Measurements from ENCODE around the gene SH3BP4. TPM values are rescaled to one million over a fixed set of nuclear protein-coding genes. Genes with fewer than 3 reads are reported as not detected.

The SH3BP4 gene
- total and polyA plus RNA-seq, 2 of the 8 experiments (the other 6 are each of a cell fraction or from before 2014, with no cell fraction given), result 28.3 to 35.4 TPM

DNA sequence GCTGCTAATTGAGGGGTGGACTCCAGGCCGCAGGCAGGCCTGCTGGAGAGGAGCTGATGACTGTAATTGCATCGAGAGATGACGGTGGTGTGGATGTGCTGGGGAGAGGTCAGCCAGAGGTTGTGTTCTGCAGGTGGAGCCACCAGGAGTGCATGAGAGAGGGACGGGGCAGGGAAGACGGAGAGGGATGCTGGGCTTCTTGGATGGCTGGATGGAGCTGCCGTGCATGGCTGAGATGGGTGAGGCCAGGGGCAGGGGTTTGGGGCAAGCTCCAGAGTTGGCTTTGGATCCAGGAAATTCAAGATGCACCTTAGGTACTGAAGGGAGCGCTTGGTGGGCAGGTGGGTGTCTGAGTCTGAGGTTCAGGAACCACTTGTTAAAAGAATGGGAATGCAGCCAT is 77.2 kb downstream of the SH3BP4 start:
- Histone ChIP-seq H2BK20ac (ENCODE audit: low read length) (no peak overlapping the region), H3K79me2 (ENCODE audit: control insufficient read depth in 1 of 2, insufficient read depth in 2 of 2, low read length in 2 of 2) (peaks cover 8 to 87% of the 10 kb centered on the region in 2 experiments; a peak in 3 of 4 replicates), H4K91ac (replicated peaks; ENCODE audit: insufficient read length, low read length) (no peak overlapping the region), H3K9ac (replicated peaks in 1 of 4; ENCODE audit: extremely low read depth in 1 of 4, low read depth in 3 of 4, low read length in 3 of 4) (no peak overlapping the region), H3K4me2 (ENCODE audit: insufficient read depth in 1 of 2, low read depth in 2 of 2, low read length in 2 of 2) (no peak overlapping the region), H3K56ac (replicated peaks; ENCODE audit: insufficient read length, low read depth, low read length) (no peak overlapping the region), H3K4me1 (replicated peaks in 1 of 4; ENCODE audit: control insufficient read depth in 3 of 4, insufficient read depth in 4 of 4, low read length in 3 of 4) (peaks cover 0 to 8% (median 7%) of the 10 kb centered on the region in 4 experiments; a peak in 4 of 7 replicates), H4K5ac (ENCODE audit: insufficient read length, low read depth, low read length) (no peak overlapping the region), H3K4ac (replicated peaks; ENCODE audit: insufficient read length, low read depth, low read length) (no peak overlapping the region), H3K18ac (ENCODE audit: extremely low read depth, low read length) (no peak overlapping the region), H2AFZ (ENCODE audit: low read length) (no peak overlapping the region), H2BK120ac (replicated peaks; ENCODE audit: low read depth, low read length) (no peak overlapping the region), H4K20me1 (replicated peaks in 1 of 2; ENCODE audit: control insufficient read depth in 1 of 2, insufficient read depth in 2 of 2, low read length in 2 of 2) (peaks cover 9 to 32% of the 10 kb centered on the region in 2 experiments), H3K36me3 (ENCODE audit: control insufficient read depth in 2 of 4, insufficient read depth in 4 of 4, low read length in 3 of 4) (no peaks in the 10 kb centered on the region; a peak in 3 of 8 replicates), H2BK15ac (ENCODE audit: low read length) (no peak overlapping the region), H2BK12ac (ENCODE audit: low read depth, low read length) (no peak overlapping the region), H3K9me3 (ENCODE audit: insufficient read depth in 2 of 2, low read depth in 1 of 2, low read length in 1 of 2) (no peaks in the 10 kb centered on the region), H3K79me1 (ENCODE audit: low read depth, low read length) (peaks cover 35% of the 10 kb centered on the region), H3K27ac (ENCODE audit: low read depth, low read length) (no peak overlapping the region), H2AK5ac (ENCODE audit: low read depth, low read length) (no peak overlapping the region), H3K23me2 (ENCODE audit: low read depth, low read length) (no peaks in the 10 kb centered on the region), H3K27me3 (replicated peaks in 1 of 4; ENCODE audit: control insufficient read depth in 3 of 4, extremely low read depth in 1 of 4, insufficient read depth in 3 of 4, low read length in 3 of 4) (no peaks in the 10 kb centered on the region), H4K8ac (ENCODE audit: extremely low read depth, insufficient read depth, low read length) (no peak overlapping the region), H3K23ac (ENCODE audit: insufficient read length) (no peak overlapping the region), H3K4me3 (ENCODE audit: extremely low read depth in 1 of 4, insufficient read depth in 2 of 4, low read depth in 3 of 4, low read length in 4 of 4) (no peak overlapping the region), H3K14ac (ENCODE audit: insufficient read length) (no peak overlapping the region), H2BK5ac (ENCODE audit: low read depth, low read length) (no peak overlapping the region)
- CTCF ChIA-PET (ENCODE audit: partially characterized antibody), result interaction anchor here (0.8 to 2.3 kb wide), 4 partner anchors 20 to 28 kb away, joined by 3 to 5 read pairs (median 4); no protein-coding TSS in a partner anchor
- DNase-seq (ENCODE audit: low read depth in 1 of 2, low spot score in 2 of 2), result no peak
- no peak for FAIRE-seq
- 90% methylated on average over 7 of the region's 7 CpGs; no CpG with 5 or more reads in 1 of the 2 experiments for WGBS, 2 experiments (ENCODE audit: extremely low coverage in 1 of 2, insufficient coverage in 1 of 2, insufficient read length in 1 of 2, insufficient replicate concordance in 2 of 2, low coverage in 1 of 2, low lambda C conversion rate in 2 of 2, missing lambda C conversion rate in 1 of 2)
- POLR2A ChIA-PET (ENCODE audit: partially characterized antibody), result no interaction called here
- TF ChIP-seq POLR2AphosphoS5 (IDR thresholded peaks at IDR 0.05; ENCODE audit: low read depth, low read length), result no peak
- TF ChIP-seq SP1 (IDR thresholded peaks at IDR 0.05; ENCODE audit: low read depth, low read length), result no peak
- TF ChIP-seq BRCA1 (IDR thresholded peaks at IDR 0.05; ENCODE audit: low read depth, low read length), result no peak
- no peak for TF ChIP-seq GTF2F1 (IDR thresholded peaks at IDR 0.05; ENCODE audit: borderline replicate concordance, low read depth, low read length)
- TF ChIP-seq MAFK (IDR thresholded peaks at IDR 0.05; ENCODE audit: low read depth, low read length), result no peak
- no peak for TF ChIP-seq KDM1A (IDR thresholded peaks at IDR 0.05; ENCODE audit: borderline replicate concordance, low read length)
- TF ChIP-seq ASH2L (IDR thresholded peaks at IDR 0.05; ENCODE audit: low read length), result no peak
- TF ChIP-seq PHF8 (conservative IDR thresholded peaks at IDR 0.05; ENCODE audit: low read depth, low read length), result no peak
- no peak for TF ChIP-seq EZH2 (IDR thresholded peaks at IDR 0.05; ENCODE audit: low read depth, low read length, severe bottlenecking)
- TF ChIP-seq RFX5 (IDR thresholded peaks at IDR 0.05; ENCODE audit: borderline replicate concordance, low read depth, low read length), result no peak
- no peak for TF ChIP-seq NANOG (IDR thresholded peaks at IDR 0.05; ENCODE audit: insufficient read depth, low read depth, low read length, poor library complexity, severe bottlenecking)
- no peak for TF ChIP-seq E2F6 (IDR thresholded peaks at IDR 0.05)
- no peak for TF ChIP-seq CBX5 (IDR thresholded peaks at IDR 0.05; ENCODE audit: low read depth, low read length)
- no peak for TF ChIP-seq CHD1 (IDR thresholded peaks at IDR 0.05; ENCODE audit: low read depth, low read length)
